HEK293 (cell line): ENCODE data around the gene SLC22A14.

ENCODE experiments used
- ZFP69B ChIP-seq: fragments of 450-650 bp; formaldehyde crosslinking; IDR thresholded peaks from 2 replicates; pipeline ENCODE4 v1.5.1; 2016; ENCODE audit warnings: missing biosample characterization, missing genetic modification characterization
- ZNF175 ChIP-seq: fragments of 450-650 bp; formaldehyde crosslinking; IDR thresholded peaks from 2 replicates; pipeline ENCODE4 v1.5.1; 2016; ENCODE audit warnings: missing biosample characterization, missing genetic modification characterization
- ZNF692 ChIP-seq: fragments of 450-650 bp; formaldehyde crosslinking; IDR thresholded peaks from 2 replicates; pipeline ENCODE4 v1.5.1; 2016; ENCODE audit warnings: missing biosample characterization, missing genetic modification characterization

- no peak for TF ChIP-seq ZFP69B (tag by site-specific recombination)
- no peak for TF ChIP-seq ZNF175
- no peak for TF ChIP-seq ZNF692 (tag by site-specific recombination)
Measured at GRCh38 chr3:38264353-38264771, 17.7 kb upstream of the SLC22A14 start.
